HG03025 (cell line): ENCODE measurements around the gene LY6G6D.

Experiments used
- ATAC-seq: cut with Tn5 transposase; IDR thresholded peaks from one replicate; pipeline ENCODE4 v1.9.1; 2021; ENCODE audit warnings: mild to moderate bottlenecking, moderate library complexity; ENCODE audit not compliant: unreplicated experiment, low FRiP score

Gene LY6G6D

DNA sequence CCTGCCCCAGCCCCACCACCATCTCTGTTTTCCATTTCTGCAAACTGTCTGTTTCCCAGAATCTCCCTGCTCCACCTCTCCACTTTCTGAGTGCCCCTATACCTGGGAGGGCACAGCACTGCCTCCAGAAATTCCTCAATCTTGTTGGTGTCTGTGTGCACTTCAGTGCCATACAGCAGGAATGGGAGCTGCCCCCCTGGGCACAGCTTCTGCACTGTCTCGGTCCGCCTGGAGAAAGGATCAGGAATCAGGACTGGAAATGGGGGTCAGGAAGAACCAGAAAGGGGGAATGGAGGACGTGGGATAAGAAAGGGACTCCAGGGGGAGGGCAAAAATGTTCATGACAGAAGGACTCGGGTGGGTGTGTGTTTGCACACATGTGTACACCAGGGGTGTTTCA lies 18.6 kb downstream of the LY6G6D start:
- ATAC-seq: no peak

DNA sequence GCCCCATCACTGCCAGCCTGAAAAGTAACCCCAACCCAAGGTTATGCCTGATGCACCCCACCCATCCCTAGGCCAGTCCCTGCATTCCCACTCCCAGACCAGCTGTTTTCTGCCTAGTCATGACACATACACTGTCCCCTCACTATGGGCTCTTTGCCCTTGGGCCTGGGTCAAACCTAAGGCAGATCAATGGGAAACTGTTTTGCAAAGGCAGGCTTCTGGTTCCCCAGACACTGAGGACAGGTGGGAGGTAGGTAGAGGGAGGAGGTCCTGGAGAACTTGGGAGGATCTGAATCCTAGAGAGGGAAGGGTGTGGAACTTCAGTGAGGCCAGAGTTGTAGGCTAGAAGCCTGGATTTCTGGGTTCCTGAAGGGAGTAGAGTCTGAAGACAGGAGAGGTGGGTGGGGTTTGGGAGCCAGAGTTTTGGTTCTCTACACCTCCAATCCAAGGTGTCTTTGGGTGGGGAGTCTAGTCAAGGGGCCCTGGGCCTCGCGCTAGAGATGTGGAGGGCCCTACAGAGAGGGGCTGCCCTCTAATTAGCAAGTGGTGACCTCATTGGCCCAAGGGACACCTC lies 19.2 kb downstream of the LY6G6D start:
- ATAC-seq: no peak

DNA sequence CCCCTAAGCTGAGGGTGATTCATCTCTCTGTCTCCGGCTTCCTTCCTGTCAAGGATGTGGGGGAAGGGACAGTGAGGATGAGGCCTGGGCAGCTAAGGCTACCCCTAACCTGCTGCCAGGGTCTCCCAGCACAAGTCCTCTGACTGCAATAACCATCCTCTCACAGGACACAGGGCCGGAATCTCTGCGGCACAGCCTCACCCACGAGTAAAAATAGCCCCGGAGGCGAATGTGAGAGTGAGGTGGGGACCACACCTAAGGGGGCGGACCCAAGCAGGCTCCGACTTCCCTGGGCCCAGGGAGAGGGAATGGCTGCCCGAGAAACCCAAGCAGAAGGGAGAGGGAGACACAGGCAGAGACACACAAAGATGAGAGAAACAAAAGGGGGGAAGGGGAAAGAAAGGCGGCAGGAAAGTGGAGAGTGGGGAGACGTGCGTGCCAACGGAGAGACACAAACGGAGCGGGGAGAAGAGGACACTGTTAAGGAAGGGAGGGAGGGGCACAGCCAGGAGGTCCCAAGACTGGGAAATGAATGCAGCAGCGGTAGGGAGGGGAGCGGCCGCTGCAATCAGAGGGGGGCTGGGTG lies 19.8 kb downstream of the LY6G6D start:
- ATAC-seq: no peak

DNA sequence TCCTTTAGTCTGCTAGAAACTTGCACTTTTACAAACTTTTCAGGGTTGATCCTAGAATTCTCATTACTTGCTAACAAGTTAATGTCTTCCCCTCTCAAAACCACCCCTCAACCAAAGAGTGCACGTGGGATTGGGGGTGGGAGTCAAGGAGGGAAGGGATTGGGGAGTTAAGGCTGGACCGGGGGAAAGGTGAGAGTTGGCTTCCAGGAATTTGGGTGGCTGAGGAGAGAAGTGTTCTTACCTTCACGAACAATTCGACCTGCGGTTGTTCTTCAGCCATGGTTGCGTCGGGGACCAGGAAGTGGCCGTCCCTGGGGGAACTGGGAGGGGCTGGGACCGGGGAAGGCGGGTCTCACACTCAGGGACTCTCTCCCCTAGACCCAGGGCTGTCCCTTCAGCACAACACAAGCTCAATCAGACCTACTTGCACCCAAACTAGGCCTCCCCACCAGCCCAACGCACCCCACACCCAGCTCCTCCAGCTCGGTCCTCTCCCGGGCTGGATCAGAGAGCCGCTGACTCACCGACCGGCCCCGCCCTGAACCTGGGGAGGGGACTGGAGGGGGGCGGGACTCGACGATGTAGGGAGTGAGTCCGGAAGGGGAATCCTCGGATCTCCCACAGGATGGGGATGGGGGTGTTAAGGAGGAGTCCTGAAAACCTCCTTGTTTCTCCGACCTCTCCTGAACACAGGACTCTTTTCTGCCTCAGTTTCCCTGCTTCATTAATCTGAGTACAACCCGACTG lies 21.0 kb downstream of the LY6G6D start, which contains the start of gene CLIC1:
TSS of gene CLIC1 (minus strand) at position 510 of the 747 bp plus-strand sequence. CDS start at position 280, 230 bp downstream.
- no peak for ATAC-seq

DNA sequence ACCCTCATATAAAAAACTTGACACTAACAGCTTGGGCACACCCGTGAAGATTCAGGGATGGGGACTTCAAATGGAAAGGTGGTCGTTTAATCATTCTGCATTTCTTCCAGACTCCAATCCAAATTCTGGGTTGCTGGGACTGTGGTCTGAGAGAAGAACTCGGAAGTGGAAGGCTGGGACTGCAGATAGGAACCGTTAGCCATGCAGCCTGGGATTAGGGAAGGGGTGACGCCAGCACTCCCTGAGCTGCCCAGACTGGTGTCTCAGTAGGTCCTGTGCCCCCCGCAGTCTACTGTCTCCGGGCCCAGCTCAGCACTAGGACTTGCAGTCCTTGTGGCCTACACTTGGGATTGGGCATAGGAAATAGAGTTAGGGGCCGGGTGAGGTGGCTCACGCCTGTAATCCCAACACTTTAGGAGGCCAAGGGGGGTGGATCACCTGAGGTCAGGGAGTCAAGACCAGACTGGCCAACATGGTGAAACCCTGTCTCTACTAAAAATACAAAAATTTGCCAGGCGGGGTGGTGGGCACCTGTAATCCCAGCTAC lies 21.7 kb downstream of the LY6G6D start:
- no peak for ATAC-seq

DNA sequence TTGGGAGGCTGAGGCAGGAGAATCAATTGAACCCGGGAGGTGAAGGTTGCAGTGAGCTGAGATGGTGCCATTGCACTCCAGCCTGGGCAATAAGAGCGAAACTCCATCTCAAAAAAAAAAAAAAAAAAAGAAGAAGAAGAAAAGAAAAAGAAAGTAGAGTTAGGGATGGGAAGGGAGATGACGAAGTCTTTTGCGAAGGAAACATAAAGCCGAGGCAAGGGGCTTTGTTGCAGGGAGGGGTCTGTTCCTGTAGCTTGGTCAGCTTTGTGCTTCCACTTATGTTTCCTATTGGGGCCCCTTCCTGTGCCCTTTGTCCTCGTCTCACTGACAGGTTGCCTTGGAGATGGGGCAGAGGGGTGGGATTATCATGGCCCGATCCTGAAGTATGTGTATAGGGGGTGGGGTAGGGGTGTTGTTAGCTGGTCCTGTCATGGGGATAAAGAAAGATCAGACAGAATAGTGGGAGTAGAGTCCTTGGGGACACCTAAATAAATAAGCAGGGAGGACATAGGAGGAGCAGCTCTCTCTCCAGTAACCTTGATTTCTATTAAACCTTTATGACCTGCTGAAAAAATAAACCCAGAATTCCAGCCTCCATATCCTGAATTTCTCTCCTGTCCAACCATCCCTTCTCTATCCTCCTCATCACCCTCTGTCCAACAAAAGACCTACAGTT lies 22.3 kb downstream of the LY6G6D start:
- no peak for ATAC-seq

DNA sequence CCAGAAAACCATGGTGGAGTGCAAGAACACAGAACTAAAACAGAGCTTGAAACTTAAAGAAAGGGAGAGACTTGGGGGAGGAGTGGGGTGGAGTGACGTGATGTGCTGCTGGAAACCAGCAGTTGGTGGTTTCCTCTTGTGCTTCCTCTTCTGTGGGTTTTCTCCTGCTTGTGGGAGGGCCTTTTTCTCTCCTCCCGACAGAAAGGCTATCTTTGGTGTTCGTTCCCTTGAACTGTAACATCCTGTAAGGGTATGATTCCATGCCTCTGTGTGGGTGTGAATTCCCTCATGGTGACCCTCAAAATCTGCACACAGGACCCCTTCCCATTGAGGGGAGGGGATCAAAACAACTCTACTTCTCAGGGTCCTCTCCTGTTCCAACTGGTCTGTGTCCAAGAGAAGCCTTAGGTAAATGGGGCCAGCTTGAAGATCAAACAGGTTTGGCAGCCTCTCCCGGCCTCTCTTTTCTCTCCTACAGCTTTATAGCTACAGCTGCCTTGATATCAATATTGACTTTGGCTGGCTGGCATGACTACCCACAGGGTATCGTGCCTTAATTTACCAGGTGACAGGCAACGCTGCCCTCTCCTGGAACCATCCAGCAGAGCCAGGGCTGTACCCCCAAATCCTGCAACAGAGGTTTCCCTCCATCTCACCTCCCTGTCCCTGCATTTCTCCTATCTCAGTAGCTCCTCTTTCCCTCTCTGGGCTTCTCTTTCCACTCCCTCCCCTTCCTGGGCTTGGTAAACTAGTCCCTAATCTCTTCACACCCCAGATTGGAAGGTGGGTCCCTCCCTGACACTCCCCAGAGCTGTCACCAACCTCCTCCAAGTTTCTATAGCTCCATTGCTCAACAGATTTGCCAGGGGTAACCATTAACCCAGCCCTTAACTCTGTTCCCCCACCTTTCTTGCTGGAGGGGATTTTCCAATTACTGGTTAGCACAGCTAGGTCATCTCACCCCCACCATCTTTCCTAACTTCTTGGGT lies 23.1 kb downstream of the LY6G6D start:
- no peak for ATAC-seq

DNA sequence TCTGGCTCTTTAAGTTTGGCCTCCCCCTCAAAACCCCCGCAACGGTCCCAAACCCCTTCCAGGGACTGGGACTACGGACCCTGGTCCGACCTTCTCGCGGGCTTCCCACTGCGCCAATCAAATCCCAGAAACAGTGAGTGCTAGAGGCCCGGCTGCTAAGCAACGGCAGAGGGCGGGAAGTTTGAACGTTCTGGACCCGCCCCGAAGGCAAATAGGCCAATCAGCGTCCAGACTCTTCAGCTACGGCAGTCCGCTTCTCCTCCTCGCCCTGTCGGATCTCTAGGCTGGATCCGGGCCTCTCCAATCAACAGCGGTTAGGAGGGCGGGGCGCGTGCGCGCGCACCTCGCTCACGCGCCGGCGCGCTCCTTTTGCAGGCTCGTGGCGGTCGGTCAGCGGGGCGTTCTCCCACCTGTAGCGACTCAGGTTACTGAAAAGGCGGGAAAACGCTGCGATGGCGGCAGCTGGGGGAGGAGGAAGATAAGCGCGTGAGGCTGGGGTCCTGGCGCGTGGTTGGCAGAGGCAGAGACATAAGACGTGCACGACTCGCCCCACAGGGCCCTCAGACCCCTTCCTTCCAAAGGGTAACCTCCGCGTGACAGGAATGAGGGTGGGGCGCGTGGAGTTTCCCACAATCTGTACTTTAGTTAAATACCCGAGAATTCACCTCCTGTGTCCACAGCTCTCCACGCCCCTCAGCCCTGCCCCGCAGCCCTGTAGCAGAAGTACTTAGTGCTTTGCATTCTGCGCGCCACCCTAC lies 24.7 kb downstream of the LY6G6D start, which contains the start of gene MSH5:
TSS of gene MSH5 (plus strand) at position 367 of the 758 bp plus-strand sequence. CDS start 462 bp downstream, outside the sequence.
- peak; percentile 78 for ATAC-seq

DNA sequence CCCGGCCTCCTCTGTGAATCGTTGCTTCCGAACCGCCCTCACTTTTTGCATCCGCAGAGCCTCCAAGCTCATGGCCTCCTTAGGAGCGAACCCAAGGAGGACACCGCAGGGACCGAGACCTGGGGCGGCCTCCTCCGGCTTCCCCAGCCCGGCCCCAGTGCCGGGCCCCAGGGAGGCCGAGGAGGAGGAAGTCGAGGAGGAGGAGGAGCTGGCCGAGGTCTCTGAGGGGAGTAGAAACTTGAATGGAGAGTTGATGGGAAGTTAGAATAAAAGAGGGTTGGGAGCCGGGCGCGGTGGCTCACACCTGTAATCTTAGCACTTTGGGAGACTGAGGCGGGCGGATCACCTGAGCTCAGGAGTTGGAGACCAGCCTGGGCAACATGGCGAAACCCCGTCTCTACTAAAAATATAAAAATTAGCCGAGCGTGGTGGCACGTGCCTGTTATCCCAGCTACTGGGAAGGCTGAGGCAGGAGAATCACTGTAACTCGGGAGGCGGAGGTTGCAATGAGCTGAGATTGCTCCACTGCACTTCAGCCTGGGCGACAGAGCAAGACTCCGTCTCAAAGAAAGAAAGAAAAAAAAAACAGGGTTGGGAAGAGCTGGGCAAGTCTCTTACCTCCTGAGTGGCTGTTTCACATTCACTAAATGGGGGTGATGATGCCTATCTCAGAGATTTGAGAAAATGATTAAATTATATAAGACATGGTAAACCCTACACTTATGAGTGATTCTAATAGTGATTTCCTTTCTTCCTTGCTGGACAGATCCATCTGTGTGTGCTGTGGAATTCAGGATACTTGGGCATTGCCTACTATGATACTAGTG lies 25.5 kb downstream of the LY6G6D start:
- ATAC-seq: no peak

DNA sequence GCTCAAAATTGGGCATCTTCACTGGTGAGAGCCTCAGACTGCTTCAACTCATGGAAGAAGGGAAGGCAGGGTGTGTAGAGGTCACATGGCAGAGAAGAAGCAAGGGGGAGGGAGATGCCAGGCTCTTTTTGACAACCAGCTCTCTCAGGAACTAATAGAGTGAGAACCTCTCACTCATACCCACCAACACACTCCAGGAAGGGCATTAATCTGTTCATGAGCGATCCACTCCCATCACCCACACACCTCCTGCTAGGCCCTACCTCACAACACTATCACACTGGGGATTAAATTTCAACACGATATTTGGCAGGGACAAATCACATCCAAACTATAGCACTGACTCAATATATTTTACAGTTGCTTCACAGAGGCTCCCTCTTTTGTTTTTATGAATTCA lies 26.7 kb downstream of the LY6G6D start:
- ATAC-seq: no peak

DNA sequence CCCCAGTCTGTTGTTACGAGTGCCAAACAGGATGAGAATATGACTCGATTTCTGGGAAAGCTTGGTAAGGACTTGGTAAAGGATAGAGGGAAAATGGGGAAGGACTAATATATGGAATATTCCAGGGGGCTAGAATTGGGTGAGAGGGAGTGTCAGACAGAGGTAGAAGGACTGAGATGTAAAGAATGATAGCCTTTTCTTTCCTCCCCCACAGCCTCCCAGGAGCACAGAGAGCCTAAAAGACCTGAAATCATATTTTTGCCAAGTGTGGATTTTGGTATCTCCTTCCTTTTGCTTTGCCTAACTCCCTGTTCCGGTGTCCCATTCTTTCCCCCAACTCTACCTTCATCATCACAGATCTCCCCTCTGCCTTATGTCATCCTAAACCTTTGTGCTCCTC lies 27.7 kb downstream of the LY6G6D start:
- no peak for ATAC-seq

DNA sequence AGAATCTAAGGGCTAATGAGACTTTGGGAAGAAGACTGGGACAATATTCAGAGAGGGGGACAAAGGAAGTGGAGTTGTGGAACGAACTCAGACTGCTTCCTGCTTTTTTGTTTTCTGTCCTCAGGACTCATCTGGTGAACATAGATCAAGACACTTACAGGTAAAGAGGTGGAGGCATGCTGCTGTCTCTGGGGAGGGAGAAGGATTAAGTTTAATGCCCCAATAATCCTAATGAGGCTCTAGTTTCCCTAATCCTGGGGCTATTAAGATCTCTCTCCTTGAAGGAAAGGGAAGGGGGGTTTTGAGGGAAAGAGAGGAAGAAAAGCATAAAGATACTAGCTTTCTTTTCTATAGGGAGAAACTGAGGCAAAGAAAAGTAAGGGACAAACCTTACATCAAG lies 29.3 kb downstream of the LY6G6D start:
- ATAC-seq: no peak

DNA sequence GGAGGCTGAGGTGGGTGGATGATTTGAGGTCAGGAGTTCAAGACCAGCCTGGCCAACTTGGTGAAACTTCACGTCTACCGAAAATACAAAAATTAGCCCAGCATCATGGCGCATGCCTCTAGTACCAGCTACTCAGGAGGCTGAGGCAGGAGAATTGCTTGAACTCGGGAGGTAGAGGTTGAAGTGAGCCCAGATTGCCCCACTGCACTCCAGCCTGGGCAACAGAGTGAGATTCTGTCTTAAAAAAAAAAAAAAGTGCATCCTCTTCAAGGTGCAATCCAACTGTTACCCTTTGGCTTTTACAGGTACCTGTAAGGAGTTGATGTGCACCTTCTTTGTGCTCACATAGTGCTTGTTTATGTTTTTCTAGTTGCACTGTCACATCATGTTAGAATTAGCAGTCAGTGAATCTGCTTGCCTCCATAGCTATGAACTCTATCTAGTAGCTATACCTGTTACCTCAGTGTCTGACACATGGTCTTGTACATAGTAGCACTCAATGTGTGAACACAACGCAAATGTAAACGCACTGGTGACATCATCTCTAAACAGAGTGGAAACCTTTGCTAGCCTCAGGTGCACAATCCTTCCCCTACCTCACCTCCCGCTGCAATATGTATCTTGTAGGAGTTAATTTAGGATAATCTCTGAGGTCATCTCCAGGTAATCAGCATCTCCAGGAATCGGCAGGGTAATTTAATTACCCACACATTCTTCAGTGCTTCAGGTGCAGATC lies 34.3 kb downstream of the LY6G6D start:
- no peak for ATAC-seq

DNA sequence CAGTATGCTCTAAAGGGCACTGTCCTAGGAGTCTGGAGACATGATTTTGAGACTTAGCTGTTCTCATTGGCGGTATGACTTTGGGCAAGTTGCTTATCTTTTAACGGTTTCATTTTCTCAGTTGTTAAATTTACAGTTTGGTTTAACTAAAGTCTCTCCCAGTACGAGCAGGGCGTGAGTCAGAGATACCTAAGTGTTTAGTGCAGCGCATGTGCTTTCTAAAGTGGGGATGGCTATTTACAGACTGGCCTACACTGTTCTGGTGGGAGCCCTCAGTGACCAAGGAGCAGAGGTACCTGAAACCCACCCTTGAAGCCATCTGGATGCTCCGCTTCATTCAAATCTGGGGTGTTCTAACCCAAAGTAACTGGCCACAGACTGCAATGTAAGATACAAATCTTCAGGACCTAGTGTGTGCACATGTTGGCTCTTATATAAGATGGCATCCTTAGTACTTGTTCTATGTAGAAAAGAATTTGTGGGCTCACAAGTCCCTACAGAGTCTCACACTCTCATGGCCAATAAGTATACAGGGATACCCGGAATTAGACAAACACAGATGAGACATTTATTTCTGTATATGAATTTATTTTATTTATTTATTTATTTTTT lies 35.4 kb downstream of the LY6G6D start:
- no peak for ATAC-seq

DNA sequence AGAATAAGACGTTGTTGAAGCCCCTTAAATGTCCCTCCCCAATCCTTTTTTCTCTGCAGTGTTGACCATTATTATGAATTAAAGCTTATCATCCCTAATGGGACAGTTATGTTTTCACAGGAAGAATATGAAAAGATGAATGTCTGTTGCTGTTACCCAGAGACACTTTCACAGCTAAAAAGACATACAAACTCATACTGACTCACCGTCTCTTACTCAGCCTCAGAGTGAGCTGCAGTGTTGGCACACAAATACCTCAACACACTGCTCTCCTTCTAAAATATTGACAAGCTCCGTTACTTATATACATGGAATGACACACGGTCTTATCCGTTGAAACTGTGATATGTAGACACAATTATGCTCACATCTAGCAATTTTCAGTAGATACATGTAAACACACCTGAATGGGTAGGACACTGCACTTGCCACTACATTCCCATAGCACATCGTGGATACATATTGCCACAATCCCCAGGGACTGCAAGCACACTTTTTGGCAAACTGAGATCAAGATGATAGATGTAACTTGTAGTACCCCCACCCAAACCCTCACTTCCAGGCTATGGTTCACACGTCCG lies 37.7 kb downstream of the LY6G6D start:
- ATAC-seq: no peak

DNA sequence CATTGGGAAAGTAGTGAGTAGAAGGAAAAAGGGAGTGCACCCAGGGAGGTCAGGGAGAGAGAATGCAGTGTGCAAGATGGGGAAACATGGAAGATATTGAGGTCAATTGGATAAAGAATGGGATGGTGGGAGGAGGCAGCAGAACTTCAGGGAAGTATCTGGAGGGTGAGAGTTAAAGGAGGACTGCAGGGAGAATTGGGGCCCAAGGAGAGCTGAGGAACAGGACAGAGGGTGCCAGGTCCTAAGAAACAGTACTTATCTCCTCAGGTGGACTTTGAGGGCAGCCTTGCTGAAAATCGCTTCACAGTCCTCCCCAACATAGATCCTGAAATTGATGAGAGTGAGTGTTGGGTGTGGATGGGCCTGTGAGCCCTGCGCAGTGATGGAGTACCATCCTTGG lies 43.1 kb downstream of the LY6G6D start:
- no peak for ATAC-seq

DNA sequence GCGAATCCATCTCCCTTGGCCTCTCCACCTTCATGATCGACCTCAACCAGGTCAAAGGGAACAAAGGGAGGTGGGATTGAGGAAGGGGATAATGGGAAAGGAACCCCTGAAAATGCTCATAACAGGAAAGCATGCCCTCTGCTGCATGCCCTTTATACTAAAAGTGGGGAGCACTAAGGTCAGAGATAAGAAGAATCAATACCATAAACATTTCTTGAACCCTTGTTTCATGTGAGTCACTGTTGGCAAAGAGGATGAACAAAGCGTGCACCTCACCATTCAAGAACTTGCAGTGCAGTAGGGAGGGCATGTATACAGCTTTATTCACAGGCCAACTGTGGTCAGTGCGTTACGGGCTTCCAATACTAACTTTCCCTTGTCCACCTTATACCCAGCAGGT lies 45.6 kb downstream of the LY6G6D start:
- no peak for ATAC-seq
